ENCODE measurements around the gene INO80D.

Gene INO80D

DNA sequence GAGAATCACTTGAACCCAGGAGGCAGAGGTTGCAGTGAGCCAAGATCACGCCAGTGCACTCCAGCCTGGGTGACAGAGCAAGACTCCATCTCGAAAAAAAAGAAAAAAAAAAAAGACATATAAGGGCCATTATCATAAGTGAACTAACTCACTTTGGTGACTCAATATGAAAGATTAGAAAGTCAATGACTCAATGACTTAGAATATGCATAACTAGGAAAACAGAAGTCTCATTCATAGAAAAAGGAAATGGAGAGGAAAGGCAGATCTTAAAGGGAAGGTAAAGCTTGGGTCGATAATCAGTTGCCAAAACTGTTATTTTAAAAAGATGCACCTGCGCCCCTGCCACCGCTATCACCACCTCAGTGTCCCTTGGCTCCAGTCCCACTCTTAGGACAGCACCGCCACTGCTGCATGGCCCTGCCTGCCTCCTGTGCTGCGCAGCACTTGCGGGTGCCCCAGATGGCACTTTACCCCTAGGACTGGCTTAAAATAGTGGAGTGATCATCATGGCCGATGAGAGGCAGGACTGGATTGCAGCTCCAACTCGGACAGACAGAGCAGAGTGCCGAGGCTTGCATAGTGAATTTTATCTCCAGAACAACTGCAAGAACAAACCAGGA is 54.7 kb downstream of the INO80D start (continued):
- TF ChIP-seq, protein P1, sequence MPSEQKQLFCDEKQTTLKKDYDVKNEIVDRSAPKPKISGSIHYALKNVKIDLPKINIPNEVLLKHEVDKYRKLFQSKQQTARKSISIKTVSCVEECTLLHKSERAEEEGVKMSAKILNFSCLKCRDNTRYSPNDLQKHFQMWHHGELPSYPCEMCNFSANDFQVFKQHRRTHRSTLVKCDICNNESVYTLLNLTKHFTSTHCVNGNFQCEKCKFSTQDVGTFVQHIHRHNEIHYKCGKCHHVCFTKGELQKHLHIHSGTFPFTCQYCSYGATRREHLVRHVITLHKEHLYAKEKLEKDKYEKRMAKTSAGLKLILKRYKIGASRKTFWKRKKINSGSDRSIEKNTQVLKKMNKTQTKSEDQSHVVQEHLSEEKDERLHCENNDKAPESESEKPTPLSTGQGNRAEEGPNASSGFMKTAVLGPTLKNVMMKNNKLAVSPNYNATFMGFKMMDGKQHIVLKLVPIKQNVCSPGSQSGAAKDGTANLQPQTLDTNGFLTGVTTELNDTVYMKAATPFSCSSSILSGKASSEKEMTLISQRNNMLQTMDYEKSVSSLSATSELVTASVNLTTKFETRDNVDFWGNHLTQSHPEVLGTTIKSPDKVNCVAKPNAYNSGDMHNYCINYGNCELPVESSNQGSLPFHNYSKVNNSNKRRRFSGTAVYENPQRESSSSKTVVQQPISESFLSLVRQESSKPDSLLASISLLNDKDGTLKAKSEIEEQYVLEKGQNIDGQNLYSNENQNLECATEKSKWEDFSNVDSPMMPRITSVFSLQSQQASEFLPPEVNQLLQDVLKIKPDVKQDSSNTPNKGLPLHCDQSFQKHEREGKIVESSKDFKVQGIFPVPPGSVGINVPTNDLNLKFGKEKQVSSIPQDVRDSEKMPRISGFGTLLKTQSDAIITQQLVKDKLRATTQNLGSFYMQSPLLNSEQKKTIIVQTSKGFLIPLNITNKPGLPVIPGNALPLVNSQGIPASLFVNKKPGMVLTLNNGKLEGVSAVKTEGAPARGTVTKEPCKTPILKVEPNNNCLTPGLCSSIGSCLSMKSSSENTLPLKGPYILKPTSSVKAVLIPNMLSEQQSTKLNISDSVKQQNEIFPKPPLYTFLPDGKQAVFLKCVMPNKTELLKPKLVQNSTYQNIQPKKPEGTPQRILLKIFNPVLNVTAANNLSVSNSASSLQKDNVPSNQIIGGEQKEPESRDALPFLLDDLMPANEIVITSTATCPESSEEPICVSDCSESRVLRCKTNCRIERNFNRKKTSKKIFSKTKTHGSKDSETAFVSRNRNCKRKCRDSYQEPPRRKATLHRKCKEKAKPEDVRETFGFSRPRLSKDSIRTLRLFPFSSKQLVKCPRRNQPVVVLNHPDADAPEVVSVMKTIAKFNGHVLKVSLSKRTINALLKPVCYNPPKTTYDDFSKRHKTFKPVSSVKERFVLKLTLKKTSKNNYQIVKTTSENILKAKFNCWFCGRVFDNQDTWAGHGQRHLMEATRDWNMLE (tag by site-specific recombination; conservative IDR thresholded peaks at IDR 0.05; ENCODE audit: low read depth) = no peak
- no peak for TF ChIP-seq ZNF350 (tag by site-specific recombination; IDR thresholded peaks at IDR 0.05)
- TF ChIP-seq ZNF549 (tag by site-specific recombination; IDR thresholded peaks at IDR 0.05) = no peak
- no peak for TF ChIP-seq ZNF221 (tag by site-specific recombination; IDR thresholded peaks at IDR 0.05; ENCODE audit: borderline replicate concordance)
- no peak for TF ChIP-seq ZNF501 (tag by site-specific recombination; IDR thresholded peaks at IDR 0.05)

DNA sequence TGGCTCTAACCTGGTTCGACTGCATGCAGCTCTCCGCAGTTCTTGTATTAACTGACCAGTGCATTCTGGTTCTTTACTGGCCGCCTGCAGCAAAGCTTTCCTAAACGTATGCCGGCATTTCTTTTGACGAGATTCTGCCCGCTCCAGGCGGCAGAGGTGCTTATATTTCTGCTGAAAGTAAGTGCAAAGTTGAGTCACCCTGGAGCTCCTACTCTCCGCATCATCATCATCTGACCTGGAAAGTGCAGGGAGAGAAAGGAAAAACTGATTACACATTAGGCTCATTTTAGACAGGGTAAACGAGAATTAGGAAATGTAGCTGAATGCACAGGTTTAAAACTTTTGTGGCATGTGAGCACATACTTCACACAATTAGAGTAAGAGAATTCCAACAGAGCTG is 57.9 kb downstream of the INO80D start:
- ChIA-PET POLR2A (interaction anchor here (0.8 kb wide), 1 partner anchor 58 kb away, joined by 3 read pairs; the partner anchor contains the start of gene INO80D), CTCF (no interaction called here)
- no peak overlapping the region for H3K4me3 ChIP-seq (ENCODE audit: low read depth, low read length)
- no peaks in the 10 kb centered on the region for H3K4me1 ChIP-seq (ENCODE audit: control insufficient read depth, insufficient read depth, low read length)
- H3K27ac ChIP-seq (ENCODE audit: extremely low read depth, low read depth, low read length) = no peak overlapping the region
- peaks cover 0 to 9% of the 10 kb centered on the region in 2 experiments; a peak in 2 of 3 replicates for H3K36me3 ChIP-seq (ENCODE audit: control insufficient read depth in 2 of 2, insufficient read depth in 1 of 2, low read length in 2 of 2)
- no peaks in the 10 kb centered on the region for H3K9me3 ChIP-seq (ENCODE audit: control insufficient read depth, insufficient read depth, low read depth, low read length)
- no peak for TF ChIP-seq PRDM1 (tag by site-specific recombination; IDR thresholded peaks at IDR 0.05)
- TF ChIP-seq, protein P1 (tag by site-specific recombination; conservative IDR thresholded peaks at IDR 0.05; ENCODE audit: low read depth) = no peak
- no peak for TF ChIP-seq KLF1 (tag by site-specific recombination; IDR thresholded peaks at IDR 0.05)
- TF ChIP-seq ZFHX2 (tag by site-specific recombination; conservative IDR thresholded peaks at IDR 0.05) = no peak
- TF ChIP-seq, protein P2, sequence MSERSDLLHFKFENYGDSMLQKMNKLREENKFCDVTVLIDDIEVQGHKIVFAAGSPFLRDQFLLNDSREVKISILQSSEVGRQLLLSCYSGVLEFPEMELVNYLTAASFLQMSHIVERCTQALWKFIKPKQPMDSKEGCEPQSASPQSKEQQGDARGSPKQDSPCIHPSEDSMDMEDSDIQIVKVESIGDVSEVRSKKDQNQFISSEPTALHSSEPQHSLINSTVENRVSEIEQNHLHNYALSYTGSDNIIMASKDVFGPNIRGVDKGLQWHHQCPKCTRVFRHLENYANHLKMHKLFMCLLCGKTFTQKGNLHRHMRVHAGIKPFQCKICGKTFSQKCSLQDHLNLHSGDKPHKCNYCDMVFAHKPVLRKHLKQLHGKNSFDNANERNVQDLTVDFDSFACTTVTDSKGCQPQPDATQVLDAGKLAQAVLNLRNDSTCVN (tag by site-specific recombination; optimal IDR thresholded peaks at IDR 0.05) = no peak
- TF ChIP-seq, protein P3, sequence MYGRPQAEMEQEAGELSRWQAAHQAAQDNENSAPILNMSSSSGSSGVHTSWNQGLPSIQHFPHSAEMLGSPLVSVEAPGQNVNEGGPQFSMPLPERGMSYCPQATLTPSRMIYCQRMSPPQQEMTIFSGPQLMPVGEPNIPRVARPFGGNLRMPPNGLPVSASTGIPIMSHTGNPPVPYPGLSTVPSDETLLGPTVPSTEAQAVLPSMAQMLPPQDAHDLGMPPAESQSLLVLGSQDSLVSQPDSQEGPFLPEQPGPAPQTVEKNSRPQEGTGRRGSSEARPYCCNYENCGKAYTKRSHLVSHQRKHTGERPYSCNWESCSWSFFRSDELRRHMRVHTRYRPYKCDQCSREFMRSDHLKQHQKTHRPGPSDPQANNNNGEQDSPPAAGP (tag by site-specific recombination; IDR thresholded peaks at IDR 0.05) = no peak
- TF ChIP-seq GLI2 (tag by site-specific recombination; IDR thresholded peaks at IDR 0.05; ENCODE audit: borderline replicate concordance, low read depth) = no peak
- TF ChIP-seq, protein P4, sequence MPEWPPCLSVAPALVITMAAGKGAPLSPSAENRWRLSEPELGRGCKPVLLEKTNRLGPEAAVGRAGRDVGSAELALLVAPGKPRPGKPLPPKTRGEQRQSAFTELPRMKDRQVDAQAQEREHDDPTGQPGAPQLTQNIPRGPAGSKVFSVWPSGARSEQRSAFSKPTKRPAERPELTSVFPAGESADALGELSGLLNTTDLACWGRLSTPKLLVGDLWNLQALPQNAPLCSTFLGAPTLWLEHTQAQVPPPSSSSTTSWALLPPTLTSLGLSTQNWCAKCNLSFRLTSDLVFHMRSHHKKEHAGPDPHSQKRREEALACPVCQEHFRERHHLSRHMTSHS (tag by site-specific recombination; IDR thresholded peaks at IDR 0.05) = no peak
- TF ChIP-seq, protein P5, sequence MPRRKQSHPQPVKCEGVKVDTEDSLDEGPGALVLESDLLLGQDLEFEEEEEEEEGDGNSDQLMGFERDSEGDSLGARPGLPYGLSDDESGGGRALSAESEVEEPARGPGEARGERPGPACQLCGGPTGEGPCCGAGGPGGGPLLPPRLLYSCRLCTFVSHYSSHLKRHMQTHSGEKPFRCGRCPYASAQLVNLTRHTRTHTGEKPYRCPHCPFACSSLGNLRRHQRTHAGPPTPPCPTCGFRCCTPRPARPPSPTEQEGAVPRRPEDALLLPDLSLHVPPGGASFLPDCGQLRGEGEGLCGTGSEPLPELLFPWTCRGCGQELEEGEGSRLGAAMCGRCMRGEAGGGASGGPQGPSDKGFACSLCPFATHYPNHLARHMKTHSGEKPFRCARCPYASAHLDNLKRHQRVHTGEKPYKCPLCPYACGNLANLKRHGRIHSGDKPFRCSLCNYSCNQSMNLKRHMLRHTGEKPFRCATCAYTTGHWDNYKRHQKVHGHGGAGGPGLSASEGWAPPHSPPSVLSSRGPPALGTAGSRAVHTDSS (tag by site-specific recombination; IDR thresholded peaks at IDR 0.05) = no peak
- TF ChIP-seq, protein P6, sequence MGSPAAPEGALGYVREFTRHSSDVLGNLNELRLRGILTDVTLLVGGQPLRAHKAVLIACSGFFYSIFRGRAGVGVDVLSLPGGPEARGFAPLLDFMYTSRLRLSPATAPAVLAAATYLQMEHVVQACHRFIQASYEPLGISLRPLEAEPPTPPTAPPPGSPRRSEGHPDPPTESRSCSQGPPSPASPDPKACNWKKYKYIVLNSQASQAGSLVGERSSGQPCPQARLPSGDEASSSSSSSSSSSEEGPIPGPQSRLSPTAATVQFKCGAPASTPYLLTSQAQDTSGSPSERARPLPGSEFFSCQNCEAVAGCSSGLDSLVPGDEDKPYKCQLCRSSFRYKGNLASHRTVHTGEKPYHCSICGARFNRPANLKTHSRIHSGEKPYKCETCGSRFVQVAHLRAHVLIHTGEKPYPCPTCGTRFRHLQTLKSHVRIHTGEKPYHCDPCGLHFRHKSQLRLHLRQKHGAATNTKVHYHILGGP (tag by site-specific recombination; IDR thresholded peaks at IDR 0.05) = no peak
- no peak for TF ChIP-seq ZBTB1 (tag by site-specific recombination; IDR thresholded peaks at IDR 0.05)
- TF ChIP-seq, protein P7, sequence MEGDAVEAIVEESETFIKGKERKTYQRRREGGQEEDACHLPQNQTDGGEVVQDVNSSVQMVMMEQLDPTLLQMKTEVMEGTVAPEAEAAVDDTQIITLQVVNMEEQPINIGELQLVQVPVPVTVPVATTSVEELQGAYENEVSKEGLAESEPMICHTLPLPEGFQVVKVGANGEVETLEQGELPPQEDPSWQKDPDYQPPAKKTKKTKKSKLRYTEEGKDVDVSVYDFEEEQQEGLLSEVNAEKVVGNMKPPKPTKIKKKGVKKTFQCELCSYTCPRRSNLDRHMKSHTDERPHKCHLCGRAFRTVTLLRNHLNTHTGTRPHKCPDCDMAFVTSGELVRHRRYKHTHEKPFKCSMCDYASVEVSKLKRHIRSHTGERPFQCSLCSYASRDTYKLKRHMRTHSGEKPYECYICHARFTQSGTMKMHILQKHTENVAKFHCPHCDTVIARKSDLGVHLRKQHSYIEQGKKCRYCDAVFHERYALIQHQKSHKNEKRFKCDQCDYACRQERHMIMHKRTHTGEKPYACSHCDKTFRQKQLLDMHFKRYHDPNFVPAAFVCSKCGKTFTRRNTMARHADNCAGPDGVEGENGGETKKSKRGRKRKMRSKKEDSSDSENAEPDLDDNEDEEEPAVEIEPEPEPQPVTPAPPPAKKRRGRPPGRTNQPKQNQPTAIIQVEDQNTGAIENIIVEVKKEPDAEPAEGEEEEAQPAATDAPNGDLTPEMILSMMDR (tag by site-specific recombination; IDR thresholded peaks at IDR 0.05) = no peak

All from HEK293 (cell line).